GM08714 (cell line): ENCODE data around the gene FNDC5.

Experiments used
- H3K4me3 ChIP-seq: fragments of 200-500 bp; sonication (Bioruptor generic); 2 replicates; pipeline ENCODE4 v1.5.1; 2014; ENCODE audit warnings: mild to moderate bottlenecking, low read length, inconsistent platforms
- ZNF274 ChIP-seq: IDR thresholded peaks from 2 replicates; pipeline ENCODE4 v1.6.1; 2012; ENCODE audit warnings: mild to moderate bottlenecking, low read depth, low read length

Gene FNDC5

GRCh38 chr1:32881871-32882850 lies 11.4 kb upstream of the FNDC5 start:
- H3K4me3 ChIP-seq: no peak overlapping the region
- no peak for TF ChIP-seq ZNF274

- H3K4me3 ChIP-seq: no peak overlapping the region
- TF ChIP-seq ZNF274: no peak
These were observed 10.6 kb upstream of the FNDC5 start for GRCh38 chr1:32881291-32881690.

GRCh38 chr1:32878637-32879041 lies 7.9 kb upstream of the FNDC5 start:
- TF ChIP-seq ZNF274: no peak
- H3K4me3 ChIP-seq: no peak overlapping the region

- TF ChIP-seq ZNF274: no peak
- H3K4me3 ChIP-seq: no peak overlapping the region
These were observed 7.5 kb upstream of the FNDC5 start for GRCh38 chr1:32878183-32878582.

GRCh38 chr1:32877211-32878110 lies 6.7 kb upstream of the FNDC5 start:
- no peak for TF ChIP-seq ZNF274
- no peak overlapping the region for H3K4me3 ChIP-seq

GRCh38 chr1:32876341-32877210 lies 5.9 kb upstream of the FNDC5 start:
- no peak for TF ChIP-seq ZNF274
- H3K4me3 ChIP-seq: no peak overlapping the region

GRCh38 chr1:32874860-32875752 lies 4.4 kb upstream of the FNDC5 start:
- no peak overlapping the region for H3K4me3 ChIP-seq
- TF ChIP-seq ZNF274: no peak

GRCh38 chr1:32873484-32873883 lies 2.8 kb upstream of the FNDC5 start:
- H3K4me3 ChIP-seq: no peak overlapping the region
- no peak for TF ChIP-seq ZNF274

GRCh38 chr1:32872192-32872460 lies 1.4 kb upstream of the FNDC5 start:
- no peak overlapping the region for H3K4me3 ChIP-seq
- TF ChIP-seq ZNF274: no peak

- no peak overlapping the region for H3K4me3 ChIP-seq
- TF ChIP-seq ZNF274: no peak
These were observed 866 bp upstream of the FNDC5 start for GRCh38 chr1:32871364-32872191.

- H3K4me3 ChIP-seq: no peak overlapping the region
- no peak for TF ChIP-seq ZNF274
These were observed 643 bp downstream of the FNDC5 start for GRCh38 chr1:32869923-32870614.
